ENCODE measurements around the gene EVI2B. TPM values are rescaled to one million over a fixed set of nuclear protein-coding genes. Genes with fewer than 3 reads are reported as not detected.

EVI2B gene
- total and polyA plus RNA-seq, 4 donors: 2.8 to 5.8 (median 3.7) TPM

DNA sequence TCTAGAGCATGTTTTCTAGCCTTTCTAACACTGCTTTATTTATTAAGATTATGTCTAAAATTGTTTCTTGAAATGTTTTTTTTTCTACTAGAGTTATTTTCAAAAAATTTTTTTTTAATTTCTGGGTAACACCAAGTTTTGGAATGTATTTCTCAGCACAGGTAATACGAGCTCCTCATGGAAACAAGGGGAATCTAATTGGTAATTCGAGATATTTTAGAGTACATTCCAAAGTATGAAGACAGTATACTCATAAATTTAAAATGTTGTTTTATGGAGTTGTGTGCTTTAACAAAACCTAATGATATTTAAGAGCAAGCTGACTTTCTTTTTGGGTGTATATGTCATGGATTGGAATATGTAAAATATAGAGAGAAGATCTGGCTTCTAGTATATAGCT is 59.2 kb downstream of the EVI2B start (continued):
- TF ChIP-seq YY1 (IDR thresholded peaks at IDR 0.05) (no peak), RAD21 (IDR thresholded peaks at IDR 0.05) (no peak), GABPA (IDR thresholded peaks at IDR 0.05 in 1 of 2, conservative IDR thresholded peaks at IDR 0.05 in 1 of 2) (no peak), FOXA2 (IDR thresholded peaks at IDR 0.05) (no peak), EGR1 (IDR thresholded peaks at IDR 0.05; ENCODE audit: low read depth in 2 of 2) (no peak)
- TF ChIP-seq, protein P1, sequence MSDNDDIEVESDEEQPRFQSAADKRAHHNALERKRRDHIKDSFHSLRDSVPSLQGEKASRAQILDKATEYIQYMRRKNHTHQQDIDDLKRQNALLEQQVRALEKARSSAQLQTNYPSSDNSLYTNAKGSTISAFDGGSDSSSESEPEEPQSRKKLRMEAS (IDR thresholded peaks at IDR 0.05): no peak

Other genes with a start within 250 kb of the EVI2B start
- gene NF1, start 219.1 kb downstream of the EVI2B start, total RNA-seq: 10 to 100 TPM; 18.5 to 42.6 TPM
- gene NF1, start 219.1 kb downstream of the EVI2B start, polyA plus RNA-seq: 1 to 10 TPM; 4.6 to 8.4 TPM
- under 1 TPM; 0.05 to 0.25 TPM for gene OMG, start 16.8 kb downstream of the EVI2B start, total RNA-seq
- gene OMG, start 16.8 kb downstream of the EVI2B start, polyA plus RNA-seq: 1 to 10 TPM in 1 of 2 donors, under 1 TPM in 1; 0.13 to 2.1 TPM
- gene EVI2A, start 7.6 kb upstream of the EVI2B start, total RNA-seq: 1 to 10 TPM; 2.1 to 2.8 TPM
- gene EVI2A, start 7.6 kb upstream of the EVI2B start, polyA plus RNA-seq: 1 to 10 TPM; 1.1 to 2.0 TPM
- 10 to 100 TPM in 1 of 2 donors, 1 to 10 TPM in 1; 3.1 to 16.0 TPM for gene RAB11FIP4, start 77.6 kb upstream of the EVI2B start, total RNA-seq
- gene RAB11FIP4, start 77.6 kb upstream of the EVI2B start, polyA plus RNA-seq: 1 to 10 TPM; 1.5 to 3.5 TPM

Data from liver (tissue), 5 donors.